ENCODE data around the gene PHF1.

PHF1 gene

GRCh38 chr6:33416386-33417127 lies 5.7 kb downstream of the PHF1 start:
- no peak for TF ChIP-seq CTCF (IDR thresholded peaks at IDR 0.05)

GRCh38 chr6:33417128-33417902 lies 6.5 kb downstream of the PHF1 start:
- no peak for TF ChIP-seq CTCF (IDR thresholded peaks at IDR 0.05)

GRCh38 chr6:33417903-33418689 lies 7.3 kb downstream of the PHF1 start, which contains the start of gene CUTA:
Gene CUTA (minus strand): TSS chr6:33418107. CDS start chr6:33418000, 107 bp downstream.
- peak; percentile 49 for TF ChIP-seq CTCF (IDR thresholded peaks at IDR 0.05)

GRCh38 chr6:33418690-33419291 lies 8.0 kb downstream of the PHF1 start:
- no peak for TF ChIP-seq CTCF (IDR thresholded peaks at IDR 0.05)

GRCh38 chr6:33419580-33420490 lies 9.0 kb downstream of the PHF1 start, which contains the start of gene SYNGAP1:
Gene SYNGAP1 (plus strand): TSS chr6:33420065. CDS start chr6:33420265, 200 bp downstream.
- no peak for TF ChIP-seq CTCF (IDR thresholded peaks at IDR 0.05)

GRCh38 chr6:33420491-33421343 lies 9.9 kb downstream of the PHF1 start:
- TF ChIP-seq CTCF (IDR thresholded peaks at IDR 0.05) = no peak
